GM19099 (cell line): ENCODE measurements around the gene CAMKMT.

Experiments
- POLR2A ChIP-seq: IDR thresholded peaks from 3 replicates; pipeline ENCODE4 v1.6.1; 2011; ENCODE audit warnings: low read depth; ENCODE audit not compliant: insufficient read length; ENCODE audit errors: extremely low read depth

CAMKMT gene

GRCh38 chr2:44361330-44362206 is at the start of gene CAMKMT, which contains the start of gene PREPL:
Gene CAMKMT (plus strand): TSS chr2:44361947.
Gene PREPL (minus strand): TSS chr2:44361494. CDS start chr2:44346342, 15,152 bp downstream.
- TF ChIP-seq POLR2A: peak; percentile 93

- TF ChIP-seq POLR2A: no peak
These were observed 47.4 kb upstream of the CAMKMT start for GRCh38 chr2:44314362-44314761.

GRCh38 chr2:44315945-44316344 is 45.8 kb upstream of the CAMKMT start:
- TF ChIP-seq POLR2A: no peak

- TF ChIP-seq POLR2A: no peak
These were observed 40.9 kb upstream of the CAMKMT start for GRCh38 chr2:44320832-44321231.

- TF ChIP-seq POLR2A: no peak
These were observed 40.4 kb upstream of the CAMKMT start for GRCh38 chr2:44321360-44321759.

- no peak for TF ChIP-seq POLR2A
These were observed 36.7 kb upstream of the CAMKMT start for GRCh38 chr2:44324971-44325426.

GRCh38 chr2:44325897-44326296 is 35.9 kb upstream of the CAMKMT start:
- no peak for TF ChIP-seq POLR2A

- no peak for TF ChIP-seq POLR2A
These were observed 35.0 kb upstream of the CAMKMT start for GRCh38 chr2:44326548-44327264.

- TF ChIP-seq POLR2A: no peak
These were observed 33.0 kb upstream of the CAMKMT start for GRCh38 chr2:44328750-44329149.

GRCh38 chr2:44329343-44329742 is 32.4 kb upstream of the CAMKMT start:
- no peak for TF ChIP-seq POLR2A

- TF ChIP-seq POLR2A: no peak
These were observed 30.9 kb upstream of the CAMKMT start for GRCh38 chr2:44330801-44331200.

- no peak for TF ChIP-seq POLR2A
These were observed 27.8 kb upstream of the CAMKMT start for GRCh38 chr2:44333994-44334393.

GRCh38 chr2:44335806-44336538 is 25.8 kb upstream of the CAMKMT start:
- no peak for TF ChIP-seq POLR2A

GRCh38 chr2:44342854-44343253 is 18.9 kb upstream of the CAMKMT start:
- no peak for TF ChIP-seq POLR2A

GRCh38 chr2:44347526-44347925 is 14.2 kb upstream of the CAMKMT start:
- no peak for TF ChIP-seq POLR2A

- no peak for TF ChIP-seq POLR2A
These were observed 13.3 kb upstream of the CAMKMT start for GRCh38 chr2:44348400-44348799.

- no peak for TF ChIP-seq POLR2A
These were observed 12.2 kb upstream of the CAMKMT start for GRCh38 chr2:44349506-44349905.
